SK-N-SH treated with all-trans-retinoic acid at 6 μM for 48 hours (cell line): ENCODE measurements around the gene SMTNL2.

ENCODE experiments used
- ARNTL ChIP-seq: fragments of 450-650 bp; formaldehyde crosslinking; IDR thresholded peaks from 2 replicates; pipeline ENCODE4 v1.5.0; 2020; ENCODE audit warnings: low read depth, mild to moderate bottlenecking, moderate library complexity, borderline replicate concordance
- CREB5 ChIP-seq: fragments of 250-450 bp; sonication (Bioruptor Pico); IDR thresholded peaks from 2 replicates; pipeline ENCODE4 v1.5.1; 2020; ENCODE audit warnings: low read depth, mild to moderate bottlenecking, moderate library complexity
- CSDC2 ChIP-seq: fragments of 250-450 bp; sonication (Bioruptor Pico); IDR thresholded peaks from 2 replicates; pipeline ENCODE4 v1.5.0; 2020; ENCODE audit warnings: mild to moderate bottlenecking, moderate library complexity
- CSRNP3 ChIP-seq: fragments of 250-450 bp; sonication (Bioruptor Pico); IDR thresholded peaks from 2 replicates; pipeline ENCODE4 v1.5.1; 2021; ENCODE audit warnings: mild to moderate bottlenecking, moderate library complexity
- PATZ1 ChIP-seq: fragments of 250-450 bp; sonication (Bioruptor Pico); IDR thresholded peaks from 2 replicates; pipeline ENCODE4 v1.8.0; 2020; ENCODE audit warnings: mild to moderate bottlenecking, moderate library complexity, borderline replicate concordance
- POU6F1 ChIP-seq: fragments of 250-450 bp; sonication (Bioruptor Pico); IDR thresholded peaks from 2 replicates; pipeline ENCODE4 v1.8.0; 2021; ENCODE audit warnings: low read depth, mild to moderate bottlenecking, moderate library complexity, borderline replicate concordance
- PPARA ChIP-seq: fragments of 250-450 bp; sonication (Bioruptor Pico); IDR thresholded peaks from 2 replicates; pipeline ENCODE4 v1.5.0; 2020; ENCODE audit warnings: mild to moderate bottlenecking, borderline replicate concordance
- RARB ChIP-seq: fragments of 250-450 bp; sonication (Bioruptor Pico); IDR thresholded peaks from 2 replicates; pipeline ENCODE4 v1.8.0; 2021; ENCODE audit warnings: mild to moderate bottlenecking, moderate library complexity
- TCF4 ChIP-seq: fragments of 250-450 bp; sonication (Bioruptor Pico); IDR thresholded peaks from 2 replicates; pipeline ENCODE4 v1.8.0; 2021; ENCODE audit warnings: mild to moderate bottlenecking, moderate library complexity, borderline replicate concordance
- TOX ChIP-seq: fragments of 250-450 bp; sonication (Bioruptor Pico); IDR thresholded peaks from 2 replicates; pipeline ENCODE4 v1.8.0; 2021; ENCODE audit warnings: mild to moderate bottlenecking, moderate library complexity, borderline replicate concordance
- ZC3H10 ChIP-seq: fragments of 250-450 bp; sonication (Bioruptor Pico); IDR thresholded peaks from 2 replicates; pipeline ENCODE4 v1.5.1; 2021; ENCODE audit warnings: mild to moderate bottlenecking, moderate library complexity
- ZFP3 ChIP-seq: fragments of 250-450 bp; sonication (Bioruptor Pico); IDR thresholded peaks from 2 replicates; pipeline ENCODE4 v1.5.0; 2020; ENCODE audit warnings: mild to moderate bottlenecking, moderate library complexity
- ZFP30 ChIP-seq: fragments of 450-650 bp; formaldehyde crosslinking; IDR thresholded peaks from 2 replicates; pipeline ENCODE4 v1.5.0; 2022; ENCODE audit warnings: mild to moderate bottlenecking, moderate library complexity

GRCh38 chr17:4553669-4554068 is 30.7 kb upstream of the SMTNL2 start:
- TF ChIP-seq CSRNP3 (CRISPR knock-in tag) (no peak), PPARA (CRISPR knock-in tag) (no peak), POU6F1 (CRISPR knock-in tag) (no peak), ZFP3 (no peak), PATZ1 (CRISPR knock-in tag) (no peak), CSDC2 (CRISPR knock-in tag) (no peak), ARNTL (CRISPR knock-in tag) (no peak), RARB (no peak), ZFP30 (CRISPR knock-in tag) (no peak), ZC3H10 (CRISPR knock-in tag) (no peak), TCF4 (CRISPR knock-in tag) (no peak), TOX (no peak), CREB5 (no peak)
